Peyer's patch (tissue), 4 donors: ENCODE data around the gene USF1. TPM values are rescaled to one million over a fixed set of nuclear protein-coding genes. Genes with fewer than 3 reads are reported as not detected.

ENCODE experiments used
- DNase-seq, 3 donors: peaks; one replicate each; pipeline ENCODE4 v3.0.0-alpha.2; 2017 to 2019
- H3K27ac ChIP-seq, 4 donors: fragments of 200-600 bp; sonication (generic); one replicate each; pipeline ENCODE4 v1.5.1; 2016 to 2019
- H3K27me3 ChIP-seq, 2 donors: fragments of 200-600 bp; sonication (generic); one replicate each; pipeline ENCODE4 v1.5.1; 2019
- H3K36me3 ChIP-seq, 3 donors: fragments of 200-600 bp; sonication (generic); one replicate each; pipeline ENCODE4 v1.5.1; 2016 to 2019
- H3K4me1 ChIP-seq, 4 donors: fragments of 200-600 bp; sonication (generic); one replicate each; pipeline ENCODE4 v1.5.1; 2016 to 2019
- H3K4me3 ChIP-seq, 4 donors: fragments of 200-600 bp; sonication (generic); 1 replicate in 3 of 4; 2 replicates in 1 of 4; pipeline ENCODE4 v1.5.1; 2016 to 2019; ENCODE audit warnings: mild to moderate bottlenecking in 1 of 4
- H3K9me3 ChIP-seq, 4 donors: fragments of 200-600 bp; sonication (generic); one replicate each; pipeline ENCODE4 v1.5.1; 2016 to 2019; ENCODE audit warnings: mild to moderate bottlenecking in 1 of 4
- CTCF ChIP-seq, 6 experiments: fragments of 450-650 bp in 4 of 6; fragments of 200-600 bp in 2 of 6; sonication (generic) in 1 of 6; IDR thresholded peaks; one replicate each; pipeline ENCODE4 v1.5.1; 2017 to 2019; ENCODE audit warnings: antibody characterized with exemption in 6 of 6, mild to moderate bottlenecking in 3 of 6, moderate library complexity in 1 of 6
- POLR2A ChIP-seq, 2 donors: fragments of 450-650 bp; IDR thresholded peaks; one replicate each; pipeline ENCODE4 v1.5.1; 2017; ENCODE audit warnings: antibody characterized with exemption in 2 of 2, mild to moderate bottlenecking in 2 of 2, moderate library complexity in 2 of 2
- total RNA-seq, 4 donors: library from RNA; depleted of rRNA; stranded (reverse); fragments of >200 nt; gene quantifications; one replicate each; pipeline ENCODE4 v1.1.0, GENCODE V29; 2016

USF1 gene
- total RNA-seq, 4 donors from 2014 or later: 72.0 to 119 (median 98.2) TPM

- DNase-seq: no peak
- Histone ChIP-seq H3K27me3 (no peaks in the 10 kb centered on the region), H3K36me3 (peaks cover 0 to 24% (median 0%) of the 10 kb centered on the region in 3 donors), H3K9me3 (no peaks in the 10 kb centered on the region), H3K27ac (no peak overlapping the region), H3K4me3 (no peak overlapping the region), H3K4me1 (peaks cover 0 to 12% (median 4%) of the 10 kb centered on the region in 4 donors)
- no peak for TF ChIP-seq CTCF (IDR thresholded peaks at IDR 0.05)
- no peak for TF ChIP-seq POLR2A (IDR thresholded peaks at IDR 0.05)
Observed at GRCh38 chr1:161048949-161049722, 3.4 kb upstream of the USF1 start.

- Histone ChIP-seq H3K27ac (peak overlapping the region in 3 of 4 donors; percentile 4 to 98 (median 96)), H3K9me3 (no peaks in the 10 kb centered on the region)
Observed at GRCh38 chr1:161047436-161048420, 2.0 kb upstream of the USF1 start.

GRCh38 chr1:161046605-161047228 is 940 bp upstream of the USF1 start:
- H3K27me3 ChIP-seq: no peaks in the 10 kb centered on the region
- peak overlapping the region; percentile 77 to 95 (median 86) for H3K4me3 ChIP-seq
- peaks cover 0 to 19% (median 6%) of the 10 kb centered on the region in 4 donors for H3K4me1 ChIP-seq
- TF ChIP-seq CTCF (IDR thresholded peaks at IDR 0.05): no peak
- no peak for TF ChIP-seq POLR2A (IDR thresholded peaks at IDR 0.05)
- peaks cover 0 to 27% (median 0%) of the 10 kb centered on the region in 3 donors for H3K36me3 ChIP-seq
- peak overlapping the region; percentile 93 to 98 (median 96) for H3K27ac ChIP-seq
- no peak for DNase-seq
- H3K9me3 ChIP-seq: no peaks in the 10 kb centered on the region

More at GRCh38 chr1:161047436-161048420, 2.0 kb upstream of the USF1 start:
- Histone ChIP-seq H3K27me3 (no peaks in the 10 kb centered on the region), H3K36me3 (peaks cover 0 to 22% (median 0%) of the 10 kb centered on the region in 3 donors), H3K4me3 (no peak overlapping the region), H3K4me1 (peaks cover 0 to 19% (median 6%) of the 10 kb centered on the region in 4 donors)
- no peak for DNase-seq
- TF ChIP-seq POLR2A (IDR thresholded peaks at IDR 0.05) (no peak), CTCF (IDR thresholded peaks at IDR 0.05) (no peak)

GRCh38 chr1:161044908-161045735 is 655 bp downstream of the USF1 start:
- H3K27me3 ChIP-seq: no peaks in the 10 kb centered on the region
- H3K36me3 ChIP-seq: peaks cover 0 to 35% (median 0%) of the 10 kb centered on the region in 3 donors
- H3K4me3 ChIP-seq: peak overlapping the region; percentile 77 to 95 (median 86)

More at GRCh38 chr1:161044908-161045735, 655 bp downstream of the USF1 start:
- DNase-seq: peak; percentile 82 to 93 (median 87)
- Histone ChIP-seq H3K27ac (peak overlapping the region; percentile 93 to 98 (median 96)), H3K9me3 (no peaks in the 10 kb centered on the region), H3K4me1 (peaks cover 0 to 12% (median 6%) of the 10 kb centered on the region in 4 donors)
- TF ChIP-seq CTCF (IDR thresholded peaks at IDR 0.05): no peak
- TF ChIP-seq POLR2A (IDR thresholded peaks at IDR 0.05): peak; percentile 71 to 74
